Endometrial microvascular endothelial cells (primary cell): Measurements from ENCODE around the gene RGS6. TPM values are rescaled to one million over a fixed set of nuclear protein-coding genes. Genes with fewer than 3 reads are reported as not detected.

ENCODE experiments used
- in situ Hi-C: cut with HindIII; loops from 2 replicates; pipeline ENCODE4 v1.10.0; 2017; ENCODE audit warnings: low sequenced_read_pairs, low pct_unique_long_range_greater_than_20kb; ENCODE audit errors: inconsistent ontology term
- total RNA-seq: library from RNA; depleted of rRNA; stranded (reverse); fragments of >200 nt; gene quantifications from one replicate; pipeline ENCODE4 v1.2.3, GENCODE V29; 2015; ENCODE audit errors: inconsistent ontology term

Gene RGS6
- total RNA-seq, 1 donor from 2014 or later = not detected

DNA sequence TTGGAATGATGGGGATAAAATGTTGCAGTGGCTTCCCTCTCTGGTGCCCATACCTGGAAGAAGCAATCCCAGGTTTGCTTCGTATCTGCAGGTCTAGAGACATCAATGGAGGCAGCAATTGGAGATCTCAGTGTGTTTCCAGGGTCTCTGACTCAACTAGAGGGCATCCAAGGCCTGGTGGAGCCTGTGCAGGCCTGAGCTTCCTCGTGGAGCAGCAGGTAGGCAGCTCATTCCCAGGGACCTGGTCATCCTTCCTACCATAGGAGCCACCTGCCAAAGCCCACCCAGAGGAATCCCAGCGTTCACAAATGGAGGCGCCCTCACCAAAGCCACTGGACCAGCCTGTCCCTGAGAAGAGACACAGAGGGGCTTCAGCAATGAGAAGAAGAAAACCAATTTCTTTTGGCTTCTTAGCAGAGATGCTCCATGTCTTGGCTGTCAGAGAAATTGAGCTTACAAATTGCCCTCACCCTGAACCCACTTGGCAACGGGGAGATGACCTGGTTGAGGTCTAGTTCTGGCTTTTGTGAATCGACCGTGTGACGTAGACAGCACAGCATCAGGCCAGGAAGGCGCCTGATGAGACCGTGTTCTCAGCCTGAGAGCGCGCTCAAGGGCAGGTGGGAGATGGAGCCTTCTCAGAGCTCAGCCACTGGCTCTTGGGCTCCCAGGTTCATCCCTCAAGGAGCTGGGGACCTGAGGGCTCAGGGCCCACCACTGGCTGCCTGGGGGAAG lies 678.0 kb downstream of the RGS6 start:
- in situ Hi-C loops = no loop called here

DNA sequence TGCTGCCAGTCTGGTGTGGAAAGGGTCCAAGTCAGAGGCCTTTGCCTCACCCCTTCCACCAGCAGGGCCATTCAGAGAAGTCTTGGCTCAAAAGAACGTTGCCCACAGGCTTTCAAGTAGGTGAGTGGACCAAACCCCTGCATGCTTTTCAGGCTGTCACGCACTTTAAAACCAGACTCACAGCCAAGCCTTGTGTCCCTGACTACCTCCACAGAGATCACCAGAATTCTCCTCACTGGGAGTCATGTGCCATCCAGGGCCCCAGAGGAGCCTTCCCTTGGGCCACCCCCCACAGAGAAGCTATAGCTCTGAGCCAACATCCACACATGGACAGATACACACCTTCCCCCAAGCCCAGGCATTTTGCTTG lies 678.6 kb downstream of the RGS6 start:
- in situ Hi-C loops = no loop called here

DNA sequence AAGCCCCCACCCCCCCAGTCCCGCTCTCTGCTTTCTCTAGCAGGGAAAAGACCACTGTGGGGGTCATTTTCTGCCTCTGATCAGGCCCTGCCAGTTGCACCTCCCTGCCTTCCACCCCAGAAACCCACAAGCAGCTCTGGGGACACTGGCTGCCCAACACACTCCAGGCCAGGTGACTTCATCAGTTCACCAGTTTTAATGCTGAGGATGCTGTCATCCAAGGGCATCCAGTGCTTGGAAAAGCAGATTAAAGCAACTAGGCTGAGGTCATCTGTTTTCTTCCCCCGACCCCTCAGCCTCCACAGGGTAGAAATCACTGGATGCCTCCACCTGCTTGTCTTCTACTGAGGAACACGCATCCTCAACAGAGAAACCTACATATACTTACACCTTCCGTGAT lies 679.3 kb downstream of the RGS6 start:
- in situ Hi-C loops = no loop called here

DNA sequence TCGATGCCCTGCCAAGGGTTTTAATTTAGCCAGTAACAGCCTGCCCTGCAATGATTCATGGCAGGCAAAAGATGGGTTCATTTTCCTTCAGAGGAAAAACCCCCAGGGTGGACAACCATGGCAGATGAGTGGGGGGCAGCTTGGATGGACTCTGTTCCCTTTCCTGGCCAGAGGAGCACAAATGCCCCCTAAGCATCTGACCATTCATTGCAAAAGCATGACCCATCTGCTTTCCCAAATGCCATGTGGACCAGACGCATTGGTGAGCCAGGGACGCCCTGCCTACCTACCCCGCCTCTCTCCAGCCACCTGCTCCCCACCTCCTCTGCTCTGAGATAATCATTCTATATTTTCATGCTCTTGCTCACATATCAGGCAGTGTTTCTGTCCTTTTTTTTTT lies 679.8 kb downstream of the RGS6 start:
- in situ Hi-C loops = no loop called here

DNA sequence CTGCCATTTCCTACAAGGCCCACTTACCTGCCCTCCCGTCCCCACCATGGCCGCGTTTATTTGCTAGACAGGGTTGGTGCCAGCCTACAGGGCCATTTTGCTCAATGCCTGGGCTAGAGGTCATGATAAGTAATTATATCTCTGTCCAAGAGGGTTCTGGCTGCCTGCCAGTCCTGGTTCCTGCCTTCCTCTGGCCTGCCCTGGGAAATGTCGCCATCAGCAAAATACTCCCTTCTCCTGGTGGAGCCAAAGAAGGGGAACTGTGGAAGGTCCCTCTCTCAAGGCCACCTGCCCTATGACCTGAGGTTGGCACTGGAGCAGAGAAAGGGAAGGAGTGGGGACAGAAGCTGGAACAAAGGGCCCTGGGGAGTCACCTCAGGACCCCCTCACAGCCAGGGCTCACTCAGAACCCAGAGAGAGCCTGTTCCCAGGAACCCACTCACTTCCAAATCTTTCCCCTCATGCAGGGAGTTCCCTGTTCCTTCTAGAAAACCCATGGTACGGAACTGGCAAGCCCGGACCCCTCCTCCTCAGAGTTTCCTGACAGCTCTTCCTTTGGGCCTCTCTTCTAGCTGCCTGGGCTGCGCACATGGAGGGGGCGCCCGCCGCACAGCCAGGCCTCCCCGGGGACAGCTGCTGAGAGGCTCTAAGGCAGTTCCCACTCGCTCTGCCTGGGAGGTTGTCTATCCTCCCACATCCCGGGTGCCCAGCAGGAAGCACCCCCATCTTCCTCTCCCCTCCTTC lies 681.2 kb downstream of the RGS6 start:
- in situ Hi-C loops = no loop called here

DNA sequence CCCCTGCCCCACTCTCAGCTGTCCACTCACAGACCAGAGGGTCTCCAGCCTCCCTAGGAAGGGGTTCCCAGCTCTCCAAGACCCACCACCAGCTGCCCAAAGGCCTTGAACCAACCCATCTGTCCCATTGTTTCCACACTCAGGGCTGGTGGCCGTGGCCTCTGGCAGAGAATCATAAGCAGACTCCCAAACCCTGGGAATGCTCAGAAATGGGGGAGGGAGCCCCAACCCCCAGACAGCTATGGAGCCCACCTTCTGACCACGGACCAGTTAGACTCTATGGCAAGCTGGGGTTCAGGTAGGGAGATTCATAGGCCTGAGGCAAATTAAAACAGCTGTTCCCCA lies 681.7 kb downstream of the RGS6 start:
- in situ Hi-C loops = no loop called here

DNA sequence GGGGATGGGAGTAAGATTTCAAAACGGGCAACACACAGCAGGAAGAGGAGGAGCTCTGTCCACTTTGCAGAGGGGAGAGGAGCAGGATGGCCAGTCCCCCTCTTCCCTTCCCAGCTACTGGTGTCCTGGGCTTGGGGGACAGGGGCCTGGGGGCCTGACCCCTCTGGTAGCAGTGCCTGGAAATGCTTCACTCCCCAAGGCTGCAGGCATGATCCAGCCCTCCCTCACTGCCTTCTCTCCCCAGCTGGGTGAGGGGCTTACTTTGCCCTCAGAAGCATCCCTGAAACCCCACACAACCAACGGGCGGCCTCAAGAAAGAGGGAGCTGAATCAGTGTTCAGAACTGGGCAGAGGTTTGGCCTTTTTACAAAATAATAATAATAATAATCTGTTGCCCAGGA lies 682.1 kb downstream of the RGS6 start:
- in situ Hi-C loops = no loop called here

DNA sequence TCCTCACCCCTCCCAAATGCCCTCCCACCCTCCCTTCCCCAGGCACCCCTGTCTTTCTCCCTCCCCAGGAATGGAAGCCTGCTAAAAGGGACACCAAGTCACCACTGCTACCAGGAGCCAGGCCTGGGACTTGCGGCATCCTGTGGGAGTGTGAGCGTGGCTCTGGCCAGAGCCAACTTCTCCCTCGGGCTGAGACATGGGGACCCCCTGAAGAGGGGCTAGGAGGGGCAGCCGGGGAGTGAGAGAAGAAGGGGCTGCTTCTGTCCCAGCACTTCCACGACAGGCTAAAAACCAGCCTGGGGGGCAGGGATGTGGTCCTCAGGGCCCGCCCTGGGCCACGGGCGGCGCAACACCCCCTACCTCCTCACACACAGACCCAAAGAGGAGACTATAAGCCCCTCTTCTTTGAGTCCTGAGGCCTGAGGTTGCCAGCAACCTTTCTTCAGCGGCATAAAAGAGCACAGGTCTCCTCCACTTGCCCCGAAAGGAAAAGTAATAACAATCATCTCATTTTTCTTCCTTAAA lies 682.7 kb downstream of the RGS6 start:
- in situ Hi-C loops = no loop called here

DNA sequence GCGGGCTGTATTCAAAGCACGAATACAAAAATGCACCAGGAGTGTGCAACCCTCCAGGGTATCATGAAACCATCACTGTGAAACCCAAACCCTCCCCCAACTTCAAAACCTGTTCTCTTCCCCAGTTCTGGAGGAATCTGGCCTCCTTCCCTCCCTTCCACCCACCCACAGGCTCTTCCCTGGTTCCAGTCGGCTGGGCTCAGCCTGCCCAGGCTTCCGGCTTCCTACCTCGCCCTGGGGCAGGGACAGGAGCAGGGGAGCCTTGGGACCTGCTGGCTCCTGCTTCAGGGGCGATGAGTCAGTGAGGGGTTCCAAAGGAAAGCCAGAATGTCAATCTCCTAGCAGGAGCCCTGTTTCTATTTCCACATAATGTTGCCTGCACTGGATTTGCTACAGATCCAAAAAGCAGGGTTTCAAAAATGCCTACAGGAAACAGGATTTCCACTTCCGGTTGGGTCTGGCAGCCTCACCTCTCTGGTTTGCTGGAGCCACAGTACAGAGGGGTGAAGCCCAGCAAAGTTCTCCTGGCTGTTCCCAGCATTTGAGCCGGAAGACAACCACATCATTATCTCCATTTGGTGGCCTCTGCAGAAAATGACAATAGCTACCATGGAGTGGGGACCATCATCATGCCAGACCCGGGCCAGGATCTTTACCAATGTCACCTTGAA lies 683.4 kb downstream of the RGS6 start:
- in situ Hi-C loops = no loop called here
